ENCODE results near the gene RTN4R.

DNA sequence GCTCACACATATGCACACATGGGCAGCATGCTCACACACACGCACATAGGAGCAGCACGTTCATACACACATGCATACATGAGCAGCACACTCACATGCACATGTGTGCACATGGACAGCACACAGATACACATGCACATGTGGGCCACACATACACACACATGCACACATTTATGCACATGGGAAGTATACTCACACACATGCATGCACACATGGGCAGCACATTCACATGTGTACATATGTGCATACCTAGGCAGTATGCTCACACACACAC, 42.5 kb downstream of the RTN4R start:
- TF ChIP-seq, protein P1, sequence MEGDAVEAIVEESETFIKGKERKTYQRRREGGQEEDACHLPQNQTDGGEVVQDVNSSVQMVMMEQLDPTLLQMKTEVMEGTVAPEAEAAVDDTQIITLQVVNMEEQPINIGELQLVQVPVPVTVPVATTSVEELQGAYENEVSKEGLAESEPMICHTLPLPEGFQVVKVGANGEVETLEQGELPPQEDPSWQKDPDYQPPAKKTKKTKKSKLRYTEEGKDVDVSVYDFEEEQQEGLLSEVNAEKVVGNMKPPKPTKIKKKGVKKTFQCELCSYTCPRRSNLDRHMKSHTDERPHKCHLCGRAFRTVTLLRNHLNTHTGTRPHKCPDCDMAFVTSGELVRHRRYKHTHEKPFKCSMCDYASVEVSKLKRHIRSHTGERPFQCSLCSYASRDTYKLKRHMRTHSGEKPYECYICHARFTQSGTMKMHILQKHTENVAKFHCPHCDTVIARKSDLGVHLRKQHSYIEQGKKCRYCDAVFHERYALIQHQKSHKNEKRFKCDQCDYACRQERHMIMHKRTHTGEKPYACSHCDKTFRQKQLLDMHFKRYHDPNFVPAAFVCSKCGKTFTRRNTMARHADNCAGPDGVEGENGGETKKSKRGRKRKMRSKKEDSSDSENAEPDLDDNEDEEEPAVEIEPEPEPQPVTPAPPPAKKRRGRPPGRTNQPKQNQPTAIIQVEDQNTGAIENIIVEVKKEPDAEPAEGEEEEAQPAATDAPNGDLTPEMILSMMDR (IDR thresholded peaks at IDR 0.05): no peak
- no peak for TF ChIP-seq POLR2A (IDR thresholded peaks at IDR 0.05)
